IPS-15b (cell line): Measurements from ENCODE around the gene C1QTNF1.

ENCODE experiments used
- H3K27me3 ChIP-seq: one replicate; pipeline ENCODE4 v1.6.1; 2013; ENCODE audit warnings: low read length; ENCODE audit not compliant: control insufficient read depth, insufficient read depth
- H3K36me3 ChIP-seq: one replicate; pipeline ENCODE4 v1.6.1; 2013; ENCODE audit warnings: low read length; ENCODE audit not compliant: control insufficient read depth, insufficient read depth
- H3K4me1 ChIP-seq: one replicate; pipeline ENCODE4 v1.6.1; 2013; ENCODE audit warnings: mild to moderate bottlenecking, low read length; ENCODE audit not compliant: control insufficient read depth, insufficient read depth
- H3K4me3 ChIP-seq: one replicate; pipeline ENCODE4 v1.5.1; 2013; ENCODE audit warnings: low read depth, low read length
- H3K9ac ChIP-seq: one replicate; pipeline ENCODE4 v1.6.1; 2013; ENCODE audit warnings: low read depth, mild to moderate bottlenecking, low read length
- H3K9me3 ChIP-seq: one replicate; pipeline ENCODE4 v1.6.1; 2013; ENCODE audit warnings: mild to moderate bottlenecking, low read length; ENCODE audit not compliant: control insufficient read depth, insufficient read depth

C1QTNF1 gene

GRCh38 chr17:78986048-78986648, 37.8 kb upstream of the C1QTNF1 start:
- peaks cover 7% of the 10 kb centered on the region for H3K4me1 ChIP-seq
- no peaks in the 10 kb centered on the region for H3K27me3 ChIP-seq
- no peak overlapping the region for H3K4me3 ChIP-seq
- no peaks in the 10 kb centered on the region for H3K9me3 ChIP-seq
- H3K9ac ChIP-seq: no peak overlapping the region
- H3K36me3 ChIP-seq: peaks cover 5% of the 10 kb centered on the region

- Histone ChIP-seq H3K4me1 (peaks cover 7% of the 10 kb centered on the region), H3K9ac (no peak overlapping the region), H3K4me3 (no peak overlapping the region)
Observed at GRCh38 chr17:78986649-78987328, 37.2 kb upstream of the C1QTNF1 start.

GRCh38 chr17:78988152-78988551, 35.8 kb upstream of the C1QTNF1 start:
- Histone ChIP-seq H3K4me1 (peaks cover 7% of the 10 kb centered on the region), H3K4me3 (no peak overlapping the region), H3K27me3 (no peaks in the 10 kb centered on the region), H3K36me3 (peaks cover 5% of the 10 kb centered on the region), H3K9ac (no peak overlapping the region), H3K9me3 (no peaks in the 10 kb centered on the region)

More at GRCh38 chr17:78986649-78987328, 37.2 kb upstream of the C1QTNF1 start:
- Histone ChIP-seq H3K36me3 (peaks cover 5% of the 10 kb centered on the region), H3K27me3 (no peaks in the 10 kb centered on the region), H3K9me3 (no peaks in the 10 kb centered on the region)

- Histone ChIP-seq H3K36me3 (peaks cover 8% of the 10 kb centered on the region), H3K9me3 (no peaks in the 10 kb centered on the region), H3K9ac (no peak overlapping the region), H3K27me3 (no peaks in the 10 kb centered on the region), H3K4me3 (no peak overlapping the region), H3K4me1 (peaks cover 7% of the 10 kb centered on the region)
Observed at GRCh38 chr17:78990349-78991016, 33.5 kb upstream of the C1QTNF1 start.

- Histone ChIP-seq H3K27me3 (no peaks in the 10 kb centered on the region), H3K4me3 (no peak overlapping the region), H3K36me3 (peaks cover 12% of the 10 kb centered on the region), H3K9me3 (no peaks in the 10 kb centered on the region), H3K9ac (no peak overlapping the region), H3K4me1 (peaks cover 7% of the 10 kb centered on the region)
Observed at GRCh38 chr17:78991017-78991738, 32.8 kb upstream of the C1QTNF1 start.

GRCh38 chr17:78991906-78992532, 31.9 kb upstream of the C1QTNF1 start:
- Histone ChIP-seq H3K4me3 (no peak overlapping the region), H3K27me3 (no peaks in the 10 kb centered on the region), H3K4me1 (peaks cover under 1% of the 10 kb centered on the region), H3K9ac (no peak overlapping the region), H3K9me3 (no peaks in the 10 kb centered on the region), H3K36me3 (peaks cover 20% of the 10 kb centered on the region)

- H3K27me3 ChIP-seq: no peaks in the 10 kb centered on the region
- no peaks in the 10 kb centered on the region for H3K9me3 ChIP-seq
- no peak overlapping the region for H3K4me3 ChIP-seq
- H3K9ac ChIP-seq: no peak overlapping the region
- no peaks in the 10 kb centered on the region for H3K4me1 ChIP-seq
- peaks cover 20% of the 10 kb centered on the region for H3K36me3 ChIP-seq
Observed at GRCh38 chr17:78992542-78993212, 31.3 kb upstream of the C1QTNF1 start.

- Histone ChIP-seq H3K4me3 (no peak overlapping the region), H3K36me3 (peaks cover 22% of the 10 kb centered on the region), H3K9ac (no peak overlapping the region), H3K27me3 (no peaks in the 10 kb centered on the region), H3K9me3 (no peaks in the 10 kb centered on the region), H3K4me1 (no peaks in the 10 kb centered on the region)
Observed at GRCh38 chr17:78993241-78993956, 30.6 kb upstream of the C1QTNF1 start.

- Histone ChIP-seq H3K9me3 (no peaks in the 10 kb centered on the region), H3K4me1 (no peaks in the 10 kb centered on the region), H3K27me3 (no peaks in the 10 kb centered on the region), H3K9ac (no peak overlapping the region), H3K36me3 (peaks cover 22% of the 10 kb centered on the region), H3K4me3 (no peak overlapping the region)
Observed at GRCh38 chr17:78993981-78994671, 29.8 kb upstream of the C1QTNF1 start.

- H3K9me3 ChIP-seq: no peaks in the 10 kb centered on the region
- H3K9ac ChIP-seq: no peak overlapping the region
- H3K36me3 ChIP-seq: peaks cover 22% of the 10 kb centered on the region
- H3K4me3 ChIP-seq: no peak overlapping the region
- H3K4me1 ChIP-seq: no peaks in the 10 kb centered on the region
- no peaks in the 10 kb centered on the region for H3K27me3 ChIP-seq
Observed at GRCh38 chr17:78995022-78995760, 28.8 kb upstream of the C1QTNF1 start.
